K562 (cell line): ENCODE data around the gene ABHD5. TPM values are rescaled to one million over a fixed set of nuclear protein-coding genes. Genes with fewer than 3 reads are reported as not detected.

Experiments
- ARID1B ChIP-seq: fragments of 450-650 bp; IDR thresholded peaks from 2 replicates; pipeline ENCODE4 v1.6.1; 2016; ENCODE audit warnings: antibody characterized with exemption, mild to moderate bottlenecking, inconsistent platforms
- BHLHE40 ChIP-seq: IDR thresholded peaks from 2 replicates; pipeline ENCODE4 v1.6.1; 2011; ENCODE audit warnings: low read length, improper control_type of control experiment
- CC2D1A ChIP-seq: fragments of 450-650 bp; IDR thresholded peaks from 2 replicates; pipeline ENCODE4 v1.6.1; 2017; ENCODE audit warnings: mild to moderate bottlenecking
- ESRRA ChIP-seq: fragments of 450-650 bp; IDR thresholded peaks from 2 replicates; pipeline ENCODE4 v1.6.1; 2014; ENCODE audit warnings: low read depth, mild to moderate bottlenecking, moderate library complexity, borderline replicate concordance
- ETV1 ChIP-seq: fragments of 450-650 bp; conservative IDR thresholded peaks from 2 replicates; pipeline ENCODE4 v1.6.1; 2016; ENCODE audit warnings: missing genetic modification characterization, control low read depth, low read depth, missing compliant biosample characterization
- KLF1 ChIP-seq: fragments of 450-650 bp; IDR thresholded peaks from 2 replicates; pipeline ENCODE4 v1.6.1; 2016; ENCODE audit warnings: missing genetic modification characterization, missing compliant biosample characterization
- L3MBTL2 ChIP-seq: fragments of 450-650 bp; IDR thresholded peaks from 2 replicates; pipeline ENCODE4 v1.6.1; 2016; ENCODE audit warnings: mild to moderate bottlenecking, moderate library complexity
- MAZ ChIP-seq, 2 experiments: fragments of 450-650 bp in 1 of 2; sonication (generic) in 1 of 2; formaldehyde crosslinking; IDR thresholded peaks in 1 of 2; conservative IDR thresholded peaks in 1 of 2; 2 replicates each; pipeline versions ENCODE4 v1.4.0 to v1.5.0; 2020; ENCODE audit warnings: mild to moderate bottlenecking in 1 of 2, missing genetic modification reagents in 1 of 2
- MTA1 ChIP-seq: fragments of 450-650 bp; IDR thresholded peaks from 2 replicates; pipeline ENCODE4 v1.6.1; 2017; ENCODE audit warnings: borderline replicate concordance
- NCOA1 ChIP-seq: fragments of 450-650 bp; IDR thresholded peaks from 2 replicates; pipeline ENCODE4 v1.6.1; 2016; ENCODE audit warnings: low read depth
- NFE2 ChIP-seq: IDR thresholded peaks from 2 replicates; pipeline ENCODE4 v1.6.1; 2014; ENCODE audit warnings: antibody characterized with exemption, low read depth
- POLR2AphosphoS5 ChIP-seq: IDR thresholded peaks from 2 replicates; pipeline ENCODE4 v1.6.1; 2011; ENCODE audit warnings: mild to moderate bottlenecking, low read depth, low read length, moderate library complexity; ENCODE audit not compliant: control insufficient read depth, insufficient read depth
- RCOR1 ChIP-seq, 2 experiments: IDR thresholded peaks; 2 replicates each; pipeline ENCODE4 v1.6.1; 2012; ENCODE audit warnings: low read depth in 2 of 2, low read length in 2 of 2, borderline replicate concordance in 1 of 2, improper control_type of control experiment in 1 of 2
- SMARCB1 ChIP-seq: IDR thresholded peaks from 2 replicates; pipeline ENCODE4 v1.6.1; 2011; ENCODE audit warnings: improper control_type of control experiment, low read depth; ENCODE audit not compliant: insufficient read length
- ZNF589 ChIP-seq: fragments of 200-800 bp; sonication (Bioruptor generic); IDR thresholded peaks from 2 replicates; pipeline ENCODE4 v1.6.1; 2016; ENCODE audit warnings: low read depth, missing genetic modification characterization, missing compliant biosample characterization
- ZNF707 ChIP-seq: fragments of 250-450 bp; sonication (Bioruptor Pico); conservative IDR thresholded peaks from 2 replicates; pipeline ENCODE4 v1.8.0; 2022; ENCODE audit warnings: inconsistent platforms, mild to moderate bottlenecking, moderate library complexity
- polyA plus RNA-seq, 8 experiments: library from polyadenylated mRNA; depleted of rRNA in 4 of 8; stranded (reverse) in 5 of 8; unstranded in 3 of 8; fragments of >200 nt; fragmentation: Nextera tagmentation in 2 of 8; fragmentation: Illumina TruSeq in 1 of 8; extraction: Ambion mirVana in 2 of 8; extraction: Trizol in 1 of 8; gene quantifications; 2 replicates each; pipeline versions ENCODE4 v1.2.1 to v1.2.3, GENCODE V29; 2011 to 2014; ENCODE audit warnings: inconsistent platforms in 1 of 8, missing spikeins in 1 of 8
- total RNA-seq, 7 experiments: library from RNA; depleted of rRNA in 6 of 7; stranded (reverse); fragments of >200 nt in 6 of 7; fragmentation: Illumina TruSeq in 2 of 7; extraction: Trizol in 2 of 7; gene quantifications; 2 replicates each; pipeline versions ENCODE4 v1.2.1 to v1.2.3, GENCODE V29; 2011 to 2021; ENCODE audit warnings: low replicate concordance in 1 of 7
- TF ChIP-seq, protein P1 (sequence below): conservative IDR thresholded peaks from 2 replicates; pipeline ENCODE4 v1.6.1; 2011; ENCODE audit warnings: low read depth, mild to moderate bottlenecking, low read length; ENCODE audit not compliant: control insufficient read depth
- TF ChIP-seq, protein P2 (sequence below), 2 experiments: fragments of 150-350 bp in 1 of 2; IDR thresholded peaks; 2 replicates each; pipeline ENCODE4 v1.6.1; 2012 to 2016; ENCODE audit warnings: low read depth in 2 of 2, low read length in 2 of 2, mild to moderate bottlenecking in 1 of 2, moderate library complexity in 1 of 2
- TF ChIP-seq, protein P3 (sequence below): fragments of 450-650 bp; IDR thresholded peaks from 2 replicates; pipeline ENCODE4 v1.6.1; 2016; ENCODE audit warnings: mild to moderate bottlenecking
- TF ChIP-seq, protein P4 (sequence below): sonication (generic); formaldehyde crosslinking; IDR thresholded peaks from 2 replicates; pipeline ENCODE4 v1.8.0; 2022; ENCODE audit warnings: missing genetic modification reagents, mild to moderate bottlenecking, moderate library complexity, borderline replicate concordance

ABHD5 gene
- total and polyA plus RNA-seq, 9 of the 15 experiments (the other 6 are each of a cell fraction or from before 2014, with no cell fraction given): 27.8 to 61.7 (median 39.9) TPM

DNA sequence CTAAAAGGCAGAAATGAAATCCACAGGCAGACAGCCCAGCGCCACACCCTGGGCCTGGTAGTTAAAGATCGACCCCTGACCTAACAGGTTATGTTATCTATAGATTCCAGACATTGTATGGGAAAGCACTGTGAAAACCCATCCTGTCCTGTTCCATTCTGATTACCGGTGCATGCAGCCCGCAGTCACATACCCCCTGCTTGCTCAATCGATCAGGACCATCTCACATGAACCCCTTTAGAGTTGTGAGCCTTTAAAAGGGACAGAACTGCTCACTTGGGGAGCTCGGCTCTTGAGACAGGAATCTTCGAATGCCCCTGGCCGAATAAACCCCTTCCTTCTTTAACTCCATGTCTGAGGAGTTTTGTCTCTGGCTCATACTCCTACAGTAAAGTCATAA is 12.4 kb upstream of the ABHD5 start (continued):
- TF ChIP-seq, protein P1, sequence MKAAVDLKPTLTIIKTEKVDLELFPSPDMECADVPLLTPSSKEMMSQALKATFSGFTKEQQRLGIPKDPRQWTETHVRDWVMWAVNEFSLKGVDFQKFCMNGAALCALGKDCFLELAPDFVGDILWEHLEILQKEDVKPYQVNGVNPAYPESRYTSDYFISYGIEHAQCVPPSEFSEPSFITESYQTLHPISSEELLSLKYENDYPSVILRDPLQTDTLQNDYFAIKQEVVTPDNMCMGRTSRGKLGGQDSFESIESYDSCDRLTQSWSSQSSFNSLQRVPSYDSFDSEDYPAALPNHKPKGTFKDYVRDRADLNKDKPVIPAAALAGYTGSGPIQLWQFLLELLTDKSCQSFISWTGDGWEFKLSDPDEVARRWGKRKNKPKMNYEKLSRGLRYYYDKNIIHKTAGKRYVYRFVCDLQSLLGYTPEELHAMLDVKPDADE: 0 out of 2 replicates have a peak, but pooled peaks have one; percentile 19
- TF ChIP-seq MAZ (CRISPR knock-in tag; conservative IDR thresholded peaks at IDR 0.05 in 1 of 2, IDR thresholded peaks at IDR 0.05 in 1 of 2) (peak in 1 of 2 experiments; percentile 71; a peak in 1 of 4 replicates), ZNF589 (CRISPR knock-in tag) (peak; percentile 62; the same call in 1 of the 2 replicates), ARID1B (peak; percentile 99), NCOA1 (peak; percentile 91), CC2D1A (peak; percentile 98), SMARCB1 (peak; percentile 66), POLR2AphosphoS5 (peak; percentile 91), RCOR1 (IDR thresholded peaks at IDR 0.05; ENCODE audit: borderline replicate concordance in 1 of 2, low read depth in 2 of 2, low read length in 2 of 2) (peak; percentile 61 to 95; a peak in 3 of 4 replicates), ZNF707 (peak; percentile 48; the same call in 1 of the 2 replicates), BHLHE40 (peak; percentile 32; the same call in 1 of the 2 replicates), MTA1 (peak; percentile 91), ETV1 (tag) (peak; percentile 87), L3MBTL2 (peak; percentile 65), KLF1 (tag) (peak; percentile 95), ESRRA (peak; percentile 57; the same call in 1 of the 2 replicates), NFE2 (peak; percentile 51; the same call in 1 of the 2 replicates)
- TF ChIP-seq, protein P2, sequence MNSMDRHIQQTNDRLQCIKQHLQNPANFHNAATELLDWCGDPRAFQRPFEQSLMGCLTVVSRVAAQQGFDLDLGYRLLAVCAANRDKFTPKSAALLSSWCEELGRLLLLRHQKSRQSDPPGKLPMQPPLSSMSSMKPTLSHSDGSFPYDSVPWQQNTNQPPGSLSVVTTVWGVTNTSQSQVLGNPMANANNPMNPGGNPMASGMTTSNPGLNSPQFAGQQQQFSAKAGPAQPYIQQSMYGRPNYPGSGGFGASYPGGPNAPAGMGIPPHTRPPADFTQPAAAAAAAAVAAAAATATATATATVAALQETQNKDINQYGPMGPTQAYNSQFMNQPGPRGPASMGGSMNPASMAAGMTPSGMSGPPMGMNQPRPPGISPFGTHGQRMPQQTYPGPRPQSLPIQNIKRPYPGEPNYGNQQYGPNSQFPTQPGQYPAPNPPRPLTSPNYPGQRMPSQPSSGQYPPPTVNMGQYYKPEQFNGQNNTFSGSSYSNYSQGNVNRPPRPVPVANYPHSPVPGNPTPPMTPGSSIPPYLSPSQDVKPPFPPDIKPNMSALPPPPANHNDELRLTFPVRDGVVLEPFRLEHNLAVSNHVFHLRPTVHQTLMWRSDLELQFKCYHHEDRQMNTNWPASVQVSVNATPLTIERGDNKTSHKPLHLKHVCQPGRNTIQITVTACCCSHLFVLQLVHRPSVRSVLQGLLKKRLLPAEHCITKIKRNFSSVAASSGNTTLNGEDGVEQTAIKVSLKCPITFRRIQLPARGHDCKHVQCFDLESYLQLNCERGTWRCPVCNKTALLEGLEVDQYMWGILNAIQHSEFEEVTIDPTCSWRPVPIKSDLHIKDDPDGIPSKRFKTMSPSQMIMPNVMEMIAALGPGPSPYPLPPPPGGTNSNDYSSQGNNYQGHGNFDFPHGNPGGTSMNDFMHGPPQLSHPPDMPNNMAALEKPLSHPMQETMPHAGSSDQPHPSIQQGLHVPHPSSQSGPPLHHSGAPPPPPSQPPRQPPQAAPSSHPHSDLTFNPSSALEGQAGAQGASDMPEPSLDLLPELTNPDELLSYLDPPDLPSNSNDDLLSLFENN (IDR thresholded peaks at IDR 0.05; ENCODE audit: low read depth in 2 of 2, low read length in 2 of 2): peak in 1 of 2 experiments; percentile 94; a peak in 2 of 4 replicates
- TF ChIP-seq, protein P3, sequence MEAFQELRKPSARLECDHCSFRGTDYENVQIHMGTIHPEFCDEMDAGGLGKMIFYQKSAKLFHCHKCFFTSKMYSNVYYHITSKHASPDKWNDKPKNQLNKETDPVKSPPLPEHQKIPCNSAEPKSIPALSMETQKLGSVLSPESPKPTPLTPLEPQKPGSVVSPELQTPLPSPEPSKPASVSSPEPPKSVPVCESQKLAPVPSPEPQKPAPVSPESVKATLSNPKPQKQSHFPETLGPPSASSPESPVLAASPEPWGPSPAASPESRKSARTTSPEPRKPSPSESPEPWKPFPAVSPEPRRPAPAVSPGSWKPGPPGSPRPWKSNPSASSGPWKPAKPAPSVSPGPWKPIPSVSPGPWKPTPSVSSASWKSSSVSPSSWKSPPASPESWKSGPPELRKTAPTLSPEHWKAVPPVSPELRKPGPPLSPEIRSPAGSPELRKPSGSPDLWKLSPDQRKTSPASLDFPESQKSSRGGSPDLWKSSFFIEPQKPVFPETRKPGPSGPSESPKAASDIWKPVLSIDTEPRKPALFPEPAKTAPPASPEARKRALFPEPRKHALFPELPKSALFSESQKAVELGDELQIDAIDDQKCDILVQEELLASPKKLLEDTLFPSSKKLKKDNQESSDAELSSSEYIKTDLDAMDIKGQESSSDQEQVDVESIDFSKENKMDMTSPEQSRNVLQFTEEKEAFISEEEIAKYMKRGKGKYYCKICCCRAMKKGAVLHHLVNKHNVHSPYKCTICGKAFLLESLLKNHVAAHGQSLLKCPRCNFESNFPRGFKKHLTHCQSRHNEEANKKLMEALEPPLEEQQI: peak; percentile 97
- TF ChIP-seq, protein P4, sequence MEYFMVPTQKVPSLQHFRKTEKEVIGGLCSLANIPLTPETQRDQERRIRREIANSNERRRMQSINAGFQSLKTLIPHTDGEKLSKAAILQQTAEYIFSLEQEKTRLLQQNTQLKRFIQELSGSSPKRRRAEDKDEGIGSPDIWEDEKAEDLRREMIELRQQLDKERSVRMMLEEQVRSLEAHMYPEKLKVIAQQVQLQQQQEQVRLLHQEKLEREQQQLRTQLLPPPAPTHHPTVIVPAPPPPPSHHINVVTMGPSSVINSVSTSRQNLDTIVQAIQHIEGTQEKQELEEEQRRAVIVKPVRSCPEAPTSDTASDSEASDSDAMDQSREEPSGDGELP: peak; percentile 51
